Measurements from ENCODE around the gene IFI27L1. TPM values are rescaled to one million over a fixed set of nuclear protein-coding genes. Genes with fewer than 3 reads are reported as not detected.

Gene IFI27L1
- polyA plus RNA-seq, 3 donors, result 2.1 to 3.1 (median 2.2) TPM

GRCh38 chr14:94126419-94126677 lies 45.2 kb downstream of the IFI27L1 start:
- no peak for DNase-seq
- H3K4me3 Mint-ChIP-seq, result no peak overlapping the region
- H3K36me3 Mint-ChIP-seq, result peaks cover 6 to 14% of the 10 kb centered on the region in 2 donors
- Histone ChIP-seq H3K9ac (ENCODE audit: insufficient read depth, low read length, poor library complexity, severe bottlenecking) (no peak overlapping the region), H3K4me2 (replicated peaks; ENCODE audit: extremely low read depth, low read length, poor library complexity, severe bottlenecking) (no peak overlapping the region), H3K79me2 (ENCODE audit: insufficient read depth, low read length) (no peaks in the 10 kb centered on the region), H3K4me3 (replicated peaks in 1 of 3; ENCODE audit: low read depth in 2 of 3, low read length in 3 of 3) (no peak overlapping the region), H2AFZ (ENCODE audit: insufficient read depth, low read depth, low read length, poor library complexity, severe bottlenecking) (no peak overlapping the region), H3K9me3 (replicated peaks in 1 of 2; ENCODE audit: control insufficient read depth in 1 of 2, insufficient read depth in 1 of 2, low read length in 2 of 2) (peaks cover 0 to 4% of the 10 kb centered on the region in 2 donors), H3K36me3 (replicated peaks in 1 of 2; ENCODE audit: control insufficient read depth in 1 of 2, insufficient read depth in 2 of 2, low read length in 2 of 2) (peaks cover 13 to 15% of the 10 kb centered on the region in 2 donors), H4K20me1 (ENCODE audit: insufficient read depth, low read length) (no peaks in the 10 kb centered on the region), H3K27me3 (ENCODE audit: control insufficient read depth in 2 of 2, insufficient read depth in 2 of 2, low read length in 2 of 2) (peaks cover 0 to 10% of the 10 kb centered on the region in 2 donors), H3K27ac (ENCODE audit: low read depth in 1 of 2, low read length in 2 of 2) (no peak overlapping the region), H3K4me1 (ENCODE audit: control insufficient read depth in 1 of 2, insufficient read depth in 2 of 2, low read length in 2 of 2) (peaks cover 13 to 24% of the 10 kb centered on the region in 2 donors)
- no peak for TF ChIP-seq CTCF (IDR thresholded peaks at IDR 0.05)
- intact Hi-C loops (cut with micrococcal nuclease), result no loop called here
- H3K4me1 Mint-ChIP-seq, result peaks cover 16% of the 10 kb centered on the region
- H3K27ac Mint-ChIP-seq, result peak overlapping the region in 2 of 7 donors; percentile 38 to 79
- peaks cover 5 to 15% (median 9%) of the 10 kb centered on the region in 3 donors for H3K27me3 Mint-ChIP-seq (ENCODE audit: low read depth in 3 of 3)
- WGBS (ENCODE audit: insufficient coverage), result 88% methylated on average over 1 of the region's 1 CpG
- peaks cover 0 to 6% (median 2%) of the 10 kb centered on the region in 7 donors for H3K9me3 Mint-ChIP-seq

GRCh38 chr14:94126800-94127199 lies 45.7 kb downstream of the IFI27L1 start:
- Mint-ChIP-seq H3K36me3 (peaks cover 6 to 14% of the 10 kb centered on the region in 2 donors), H3K9me3 (peaks cover 0 to 6% (median 0%) of the 10 kb centered on the region in 7 donors), H3K27me3 (ENCODE audit: low read depth in 3 of 3) (peaks cover 5 to 12% (median 11%) of the 10 kb centered on the region in 3 donors), H3K27ac (peak overlapping the region in 3 of 7 donors; percentile 6 to 60 (median 23)), H3K4me1 (peaks cover 16% of the 10 kb centered on the region), H3K4me3 (no peak overlapping the region)
- Histone ChIP-seq H3K9me3 (replicated peaks in 1 of 2; ENCODE audit: control insufficient read depth in 1 of 2, insufficient read depth in 1 of 2, low read length in 2 of 2) (no peaks in the 10 kb centered on the region), H3K9ac (ENCODE audit: insufficient read depth, low read length, poor library complexity, severe bottlenecking) (no peak overlapping the region), H3K79me2 (ENCODE audit: insufficient read depth, low read length) (no peaks in the 10 kb centered on the region), H3K4me1 (ENCODE audit: control insufficient read depth in 1 of 2, insufficient read depth in 2 of 2, low read length in 2 of 2) (peaks cover 13 to 24% of the 10 kb centered on the region in 2 donors), H2AFZ (ENCODE audit: insufficient read depth, low read depth, low read length, poor library complexity, severe bottlenecking) (no peak overlapping the region), H3K27ac (ENCODE audit: low read depth in 1 of 2, low read length in 2 of 2) (no peak overlapping the region), H3K27me3 (ENCODE audit: control insufficient read depth in 2 of 2, insufficient read depth in 2 of 2, low read length in 2 of 2) (peaks cover 0 to 8% of the 10 kb centered on the region in 2 donors), H3K36me3 (replicated peaks in 1 of 2; ENCODE audit: control insufficient read depth in 1 of 2, insufficient read depth in 2 of 2, low read length in 2 of 2) (peaks cover 13 to 15% of the 10 kb centered on the region in 2 donors), H3K4me3 (replicated peaks in 1 of 3; ENCODE audit: low read depth in 2 of 3, low read length in 3 of 3) (no peak overlapping the region), H4K20me1 (ENCODE audit: insufficient read depth, low read length) (no peaks in the 10 kb centered on the region), H3K4me2 (replicated peaks; ENCODE audit: extremely low read depth, low read length, poor library complexity, severe bottlenecking) (no peak overlapping the region)
- intact Hi-C loops (cut with micrococcal nuclease), result no loop called here
- WGBS (ENCODE audit: insufficient coverage), result 97% methylated on average over 4 of the region's 5 CpGs
- TF ChIP-seq CTCF (IDR thresholded peaks at IDR 0.05), result no peak
- DNase-seq, result no peak

Data from CD14-positive monocyte (primary cell).